Endothelial cell of umbilical vein (primary cell): ENCODE results near the gene TYW3. TPM values are rescaled to one million over a fixed set of nuclear protein-coding genes. Genes with fewer than 3 reads are reported as not detected.
"Not testable (repeated sequence)": the region's sequence is repeated elsewhere in the genome, so short reads cannot be mapped to it uniquely, and the experiment has no call there.

Experiments used
- BruUV-seq: library from RNA; stranded (reverse); fragments of 400-500 nt; replicated peaks from 2 replicates; lab custom pipeline; 2021; lab: Mats Ljungman, UMichigan
- CTCF ChIA-PET: fragments of 300-600, 350-600 bp; sonication (Branson Sonifier 250); formaldehyde crosslinking; loops from one replicate; lab custom pipeline; 2021; ENCODE audit warnings: antibody characterized with exemption, inconsistent platforms; lab: Charles Lee
- POLR2A ChIA-PET: fragments of 300-600, 350-600 bp; sonication (Branson Sonifier 250); formaldehyde crosslinking; loops from one replicate; lab custom pipeline; 2021; ENCODE audit warnings: antibody characterized with exemption, inconsistent platforms; lab: Charles Lee
- DNase-seq: peaks from one replicate; pipeline ENCODE4 v3.0.0-alpha.2; 2011; ENCODE audit warnings: low read depth, low spot score
- FAIRE-seq: peaks from 2 replicates; lab custom pipeline; 2011; peaks lifted over from hg19 to GRCh38; lab: Jason Lieb, UNC
- H2AFZ ChIP-seq: 2 replicates; pipeline ENCODE4 v1.6.0; 2012; ENCODE audit warnings: low read depth, low read length, control low read depth, inconsistent platforms
- H3K27ac ChIP-seq: 2 replicates; pipeline ENCODE4 v1.5.1; 2011; ENCODE audit warnings: low read depth, mild to moderate bottlenecking, control low read depth, low read length, moderate library complexity; ENCODE audit not compliant: insufficient read depth
- H3K27me3 ChIP-seq, 2 experiments: 2 replicates each; pipeline versions ENCODE4 v1.6.0 to v1.6.1; 2011; ENCODE audit warnings: low read length in 2 of 2, mixed read lengths in 1 of 2; ENCODE audit not compliant: control insufficient read depth in 2 of 2, insufficient read depth in 2 of 2
- H3K36me3 ChIP-seq, 2 experiments: 2 replicates in 1 of 2; 3 replicates in 1 of 2; pipeline ENCODE4 v1.5.1; 2011; ENCODE audit warnings: low read length in 2 of 2, mild to moderate bottlenecking in 1 of 2, moderate library complexity in 1 of 2; ENCODE audit not compliant: control insufficient read depth in 2 of 2, insufficient read depth in 2 of 2; ENCODE audit errors: extremely low read depth in 1 of 2
- H3K4me1 ChIP-seq: 3 replicates; pipeline ENCODE4 v1.5.1; 2011; ENCODE audit warnings: mild to moderate bottlenecking, low read length; ENCODE audit not compliant: control insufficient read depth, insufficient read depth; ENCODE audit errors: extremely low read depth
- H3K4me2 ChIP-seq: 2 replicates; pipeline ENCODE4 v1.6.1; 2011; ENCODE audit warnings: low read length, control low read depth, mixed read lengths; ENCODE audit not compliant: insufficient read depth
- H3K4me3 ChIP-seq, 3 experiments: fragments of 200-600 bp in 1 of 3; sonication (generic), shearing (Covaris generic) in 1 of 3; replicated peaks in 1 of 3; 2 replicates each; pipeline ENCODE4 v1.5.1; 2011 to 2016; ENCODE audit warnings: control low read depth in 3 of 3, low read length in 3 of 3, mild to moderate bottlenecking in 2 of 3, inconsistent platforms in 1 of 3, low read depth in 1 of 3, moderate library complexity in 1 of 3; ENCODE audit not compliant: insufficient read depth in 1 of 3
- H3K79me2 ChIP-seq: 2 replicates; pipeline ENCODE4 v1.6.0; 2012; ENCODE audit warnings: low read length, inconsistent platforms; ENCODE audit not compliant: control insufficient read depth, insufficient read depth
- H3K9ac ChIP-seq: replicated peaks from 2 replicates; pipeline ENCODE3; 2011; ENCODE audit warnings: low read length, control low read depth; ENCODE audit not compliant: insufficient read depth; ENCODE audit errors: extremely low read depth
- H3K9me1 ChIP-seq: replicated peaks from 3 replicates; pipeline ENCODE4 v1.6.0; 2011; ENCODE audit warnings: mild to moderate bottlenecking, low read length; ENCODE audit not compliant: control insufficient read depth, insufficient read depth; ENCODE audit errors: extremely low read depth
- H3K9me3 ChIP-seq: replicated peaks from 2 replicates; pipeline ENCODE4 v1.5.1; 2012; ENCODE audit warnings: low read length, inconsistent platforms; ENCODE audit not compliant: control insufficient read depth, insufficient read depth
- H4K20me1 ChIP-seq: replicated peaks from 2 replicates; pipeline ENCODE3; 2011; ENCODE audit warnings: mild to moderate bottlenecking, low read length; ENCODE audit not compliant: control insufficient read depth, insufficient read depth; ENCODE audit errors: extremely low read depth
- EZH2 ChIP-seq: IDR thresholded peaks from 2 replicates; pipeline ENCODE4 v1.6.1; 2012; ENCODE audit warnings: borderline replicate concordance, low read depth, mild to moderate bottlenecking, moderate library complexity, low read length, inconsistent platforms; ENCODE audit not compliant: severe bottlenecking
- GATA2 ChIP-seq: IDR thresholded peaks from 2 replicates; pipeline ENCODE4 v1.7.0; 2011; ENCODE audit warnings: low read depth, mild to moderate bottlenecking, moderate library complexity, mixed read lengths, low read length; ENCODE audit not compliant: insufficient read length, insufficient read depth
- JUN ChIP-seq: IDR thresholded peaks from 2 replicates; pipeline ENCODE4 v1.6.1; 2011; ENCODE audit warnings: borderline replicate concordance, low read depth; ENCODE audit not compliant: insufficient read length, insufficient read depth
- MAX ChIP-seq: IDR thresholded peaks from 2 replicates; pipeline ENCODE4 v1.6.1; 2011; ENCODE audit not compliant: insufficient read depth, insufficient read length
- MYC ChIP-seq: IDR thresholded peaks from one replicate; pipeline ENCODE4 v1.6.1; 2011; ENCODE audit warnings: mild to moderate bottlenecking, low read depth, low read length
- POLR2A ChIP-seq: IDR thresholded peaks from 2 replicates; pipeline ENCODE4 v1.6.1; 2012; ENCODE audit warnings: low read depth, mild to moderate bottlenecking, control low read depth, low read length
- POLR2AphosphoS5 ChIP-seq: IDR thresholded peaks from 2 replicates; pipeline ENCODE4 v1.6.1; 2012; ENCODE audit warnings: low read depth, mild to moderate bottlenecking, control low read depth, low read length, moderate library complexity; ENCODE audit not compliant: insufficient read depth
- dilution Hi-C: fragments of 300-500 bp; cut with MboI; formaldehyde crosslinking; loops from one replicate; pipeline ENCODE4 v1.15.0; 2019; ENCODE audit warnings: low sequenced_read_pairs; ENCODE audit not compliant: extremely low pct_ligation_motif_present
- intact Hi-C: fragments of 100-400 bp; cut with micrococcal nuclease; formaldehyde crosslinking; loops from one replicate; pipeline ENCODE4 v1.10.0; 2022
- polyA plus RNA-seq, 4 experiments: library from polyadenylated mRNA; depleted of rRNA in 3 of 4; stranded (reverse) in 3 of 4; unstranded in 1 of 4; fragments of >200 nt; gene quantifications; 2 replicates each; pipeline versions ENCODE4 v1.2.1 to v1.2.3, GENCODE V29; 2011 to 2012; ENCODE audit warnings: missing spikeins in 1 of 4
- total RNA-seq: library from RNA; stranded (reverse); gene quantifications from 2 replicates; pipeline ENCODE4 v1.2.3, GENCODE V29; 2021

The TYW3 gene
- total and polyA plus RNA-seq, 2 donors (not counting 3 experiments of a cell fraction or from before 2014, with no cell fraction given) = 8.5 to 22.8 TPM

GRCh38 chr1:74731399-74732052 lies 1.4 kb upstream of the TYW3 start:
- Histone ChIP-seq H3K4me3 (no peak overlapping the region), H2AFZ (no peak overlapping the region), H3K36me3 (no peaks in the 10 kb centered on the region), H3K4me1 (peaks cover 25% of the 10 kb centered on the region), H3K27ac (no peak overlapping the region), H3K9me3 (no peaks in the 10 kb centered on the region), H3K27me3 (no peaks in the 10 kb centered on the region), H3K4me2 (peak overlapping the region; percentile 24), H3K9me1 (no peaks in the 10 kb centered on the region), H3K79me2 (peaks cover 19% of the 10 kb centered on the region), H4K20me1 (no peaks in the 10 kb centered on the region), H3K9ac (no peak overlapping the region)
- dilution Hi-C loops = no loop called here
- no peak for FAIRE-seq
- POLR2A ChIA-PET = no interaction called here
- CTCF ChIA-PET = interaction anchor here (1.1 kb wide), 1 partner anchor 38 kb away, joined by 3 read pairs; no protein-coding TSS in a partner anchor
- TF ChIP-seq JUN (peak; percentile 29), MYC (no peak), MAX (no peak), POLR2A (no peak), GATA2 (no peak), POLR2AphosphoS5 (no peak), EZH2 (no peak)
- TSS peak; percentile 20 for BruUV-seq
- DNase-seq = peak; percentile 47
- intact Hi-C loops = loop anchor here (2.0 to 10.0 kb wide), 4 partner anchors 537 to 1139 kb away; partner anchors contain the start of genes ACADM, FPGT, LRRIQ3 and RABGGTB

GRCh38 chr1:74732071-74732946 lies 643 bp upstream of the TYW3 start:
- dilution Hi-C loops, H3K9me1 ChIP-seq, DNase-seq, FAIRE-seq, H3K27me3 ChIP-seq, BruUV-seq, H3K9me3 ChIP-seq, POLR2A ChIA-PET, H4K20me1 ChIP-seq, H3K36me3 ChIP-seq: not testable (repeated sequence)
- CTCF ChIA-PET = interaction anchor here (0.7 to 2.1 kb wide), 9 partner anchors 8 to 43 kb away, joined by 3 to 19 read pairs (median 3); no protein-coding TSS in a partner anchor
- Histone ChIP-seq H3K9ac (peak overlapping the region; percentile 94), H3K4me1 (peaks cover 25% of the 10 kb centered on the region), H3K4me3 (peak overlapping the region; percentile 64 to 92 (median 72)), H2AFZ (peak overlapping the region; percentile 95), H3K4me2 (peak overlapping the region; percentile 84), H3K79me2 (peaks cover 19% of the 10 kb centered on the region), H3K27ac (peak overlapping the region; percentile 83)
- intact Hi-C loops = loop anchor here (2.0 to 10.0 kb wide), 4 partner anchors 538 to 1140 kb away; partner anchors contain the start of genes ACADM, FPGT, LRRIQ3 and RABGGTB
